NCI-H1436 (cell line): Measurements from ENCODE around the gene GRID1.
A peak's percentile ranks its signal among the peaks of the same experiment; 100 is the strongest.
"Not testable (repeated sequence)": the region's sequence is repeated elsewhere in the genome, so short reads cannot be mapped to it uniquely, and the experiment has no call there.

Source experiments
- DNase-seq: peaks from one replicate; lab custom pipeline; 2025; lab: John Stamatoyannopoulos, UW

GRID1 gene

GRCh38 chr10:85868627-85869499 is 497.7 kb downstream of the GRID1 start:
- DNase-seq: no peak

DNA sequence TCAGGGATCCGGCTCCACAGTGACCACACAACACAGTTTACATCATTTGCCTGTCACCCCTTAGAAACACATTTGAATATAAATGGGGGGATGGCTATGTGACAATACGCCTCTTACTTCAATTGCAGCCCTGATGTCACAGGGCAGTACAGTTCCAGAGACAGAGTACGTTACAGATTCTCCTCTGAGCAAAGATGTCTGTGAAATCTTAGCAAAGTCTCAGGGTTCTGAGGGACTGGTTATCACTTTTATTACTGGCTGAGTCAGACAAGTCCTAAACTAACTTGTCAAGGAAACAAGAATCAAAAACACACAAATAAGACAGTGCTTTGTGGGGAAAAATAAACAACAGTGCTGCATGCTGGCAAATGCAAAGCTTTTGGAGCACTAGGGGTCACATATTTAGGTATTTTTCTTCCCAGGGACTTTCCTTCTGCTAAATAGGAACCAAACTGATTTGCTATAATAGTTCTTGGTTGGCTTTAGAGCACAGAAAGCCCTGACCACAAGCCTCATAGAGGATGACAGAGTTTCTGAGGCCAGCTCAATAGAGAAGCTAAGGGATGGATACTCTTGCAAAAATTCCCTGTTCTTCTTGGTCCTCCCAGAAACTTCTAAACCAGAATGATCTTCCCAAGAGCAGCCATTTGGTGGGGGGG is 501.6 kb downstream of the GRID1 start:
- no peak for DNase-seq

GRCh38 chr10:85864173-85864549 is 502.4 kb downstream of the GRID1 start:
- no peak for DNase-seq

DNA sequence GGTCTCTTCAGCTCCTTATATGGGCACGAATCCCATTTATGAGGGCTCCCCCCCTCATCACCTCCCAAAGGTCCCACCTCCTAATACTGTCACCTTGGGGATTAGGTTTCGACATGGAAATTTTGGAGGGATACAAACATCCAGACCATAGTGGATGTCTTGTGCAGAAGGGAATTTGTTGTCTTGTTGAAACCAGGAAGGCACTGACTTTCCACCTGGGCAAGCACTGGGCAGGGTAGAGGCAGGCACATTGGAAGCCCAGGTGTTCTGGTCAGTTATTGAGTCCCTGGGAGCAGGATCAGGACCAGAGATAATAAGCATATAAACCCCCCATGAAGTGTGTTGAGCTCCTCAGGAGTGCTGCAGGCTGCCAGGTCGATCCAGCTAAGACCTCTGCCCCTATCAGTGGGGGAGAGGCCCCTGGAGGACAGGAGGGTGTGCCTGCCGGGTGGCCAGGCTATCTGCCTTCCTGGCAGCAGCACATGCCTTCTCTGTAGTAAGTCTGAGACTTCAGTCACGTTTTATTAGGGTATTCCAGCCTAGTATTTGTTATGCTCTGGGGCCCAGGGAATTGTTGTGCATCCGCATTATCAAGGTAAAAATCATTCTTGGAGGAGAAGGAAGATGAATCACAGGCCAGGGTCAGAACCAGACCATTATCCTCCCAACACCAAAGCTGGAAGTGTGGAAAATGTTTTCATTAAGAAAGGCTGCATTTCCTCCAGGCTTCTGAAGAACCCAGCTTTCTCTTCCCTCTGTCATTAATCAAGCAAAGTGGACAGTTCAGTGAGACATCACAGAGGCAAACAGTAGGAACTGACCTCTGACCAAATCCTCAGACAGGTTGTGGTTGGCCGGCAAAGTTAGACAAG is 503.1 kb downstream of the GRID1 start:
- no peak for DNase-seq

DNA sequence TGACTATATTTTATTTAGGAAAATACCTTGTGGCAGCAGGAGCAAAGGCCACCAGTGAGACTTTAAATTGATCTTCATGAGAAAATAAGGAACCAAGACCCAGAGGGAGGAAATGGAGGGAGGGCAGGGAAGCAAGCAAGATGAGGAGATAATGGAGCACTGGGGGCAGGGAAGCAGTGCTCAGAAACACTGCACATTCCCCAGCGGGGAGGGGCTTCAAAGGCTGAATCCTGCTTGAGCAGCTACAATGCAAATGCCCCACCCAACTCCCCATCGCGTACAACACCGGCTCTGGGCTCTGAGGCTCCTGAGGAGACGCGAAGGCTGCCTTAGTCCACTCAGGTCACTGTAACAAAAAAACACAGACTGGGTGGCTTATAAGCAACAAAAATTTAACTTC is 503.8 kb downstream of the GRID1 start:
- no peak for DNase-seq

- DNase-seq: no peak
Observed at GRCh38 chr10:85861513-85862197, 504.9 kb downstream of the GRID1 start.

DNA sequence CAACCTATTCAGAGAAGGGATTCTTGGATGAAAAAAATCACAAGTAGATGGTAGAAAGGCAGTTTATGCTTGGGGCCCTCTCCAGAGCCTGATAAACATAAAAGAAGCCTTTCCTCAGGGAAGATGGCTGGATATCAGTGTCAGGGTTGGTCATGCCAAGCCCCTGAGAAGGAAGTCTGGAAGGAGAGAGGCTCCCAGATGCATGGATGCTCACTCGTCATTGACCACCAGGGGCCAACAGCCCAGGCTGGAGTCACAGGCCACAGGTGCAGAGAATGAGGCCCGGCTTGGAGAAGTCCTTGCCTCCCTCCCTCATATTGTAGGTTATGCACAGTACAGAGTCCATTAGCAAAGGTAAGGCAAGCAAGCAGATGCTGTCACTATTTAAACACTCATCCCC is 506.7 kb downstream of the GRID1 start:
- no peak for DNase-seq

DNA sequence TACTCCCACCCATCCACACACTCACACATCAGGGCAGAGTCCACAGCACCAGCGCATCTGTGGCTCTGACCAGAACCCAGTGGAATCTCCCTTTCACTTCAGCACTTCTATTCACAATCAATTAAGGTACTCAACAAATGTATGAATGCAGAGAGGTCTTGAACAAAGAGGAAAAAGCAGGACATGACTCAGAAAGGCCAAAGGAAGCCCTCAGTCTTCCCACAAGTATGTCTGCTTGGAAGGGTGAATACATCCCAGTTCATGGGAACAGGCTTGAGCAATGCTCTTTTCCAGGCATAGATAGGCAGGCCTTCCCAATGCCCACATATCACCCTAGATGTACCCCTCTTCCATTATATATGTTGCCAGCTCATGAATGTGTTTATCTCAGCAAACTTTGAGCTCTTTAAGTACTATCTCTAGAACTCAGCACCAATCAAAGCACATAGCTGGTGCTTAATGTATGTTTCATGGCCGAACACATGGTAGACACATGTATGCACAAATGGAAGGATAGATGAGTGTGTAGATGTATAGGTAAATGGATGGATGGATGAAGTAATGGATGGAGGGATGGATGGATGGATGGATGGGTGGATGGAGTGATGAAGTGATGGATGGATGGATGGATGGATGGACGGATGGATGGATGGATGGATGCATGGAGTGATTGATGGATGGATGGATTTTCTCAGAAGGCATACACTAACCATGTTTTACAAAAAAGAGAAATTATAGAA is 507.6 kb downstream of the GRID1 start:
- DNase-seq: no peak

DNA sequence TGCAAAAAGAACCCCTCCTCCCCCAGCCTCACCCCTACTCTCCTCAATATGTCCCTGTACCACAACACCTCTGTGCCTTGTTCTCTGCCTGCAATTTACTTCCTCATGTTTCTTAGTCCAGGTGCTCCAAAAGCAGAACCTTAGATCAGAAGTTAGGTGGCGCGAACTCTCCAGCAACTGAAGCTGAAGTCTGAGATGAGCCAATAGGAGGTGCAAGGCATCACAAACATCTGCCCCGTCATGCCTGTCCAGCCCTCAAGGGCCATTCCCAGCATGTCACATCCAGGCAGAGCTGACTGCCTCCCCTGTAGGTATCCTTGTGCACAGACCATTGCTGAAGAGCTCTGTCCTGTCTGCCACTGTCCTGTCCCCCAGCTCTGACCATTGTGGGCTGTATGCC is 508.8 kb downstream of the GRID1 start:
- DNase-seq: no peak

GRCh38 chr10:85857305-85857704 is 509.3 kb downstream of the GRID1 start:
- no peak for DNase-seq

GRCh38 chr10:85851934-85852333 is 514.7 kb downstream of the GRID1 start:
- no peak for DNase-seq

DNA sequence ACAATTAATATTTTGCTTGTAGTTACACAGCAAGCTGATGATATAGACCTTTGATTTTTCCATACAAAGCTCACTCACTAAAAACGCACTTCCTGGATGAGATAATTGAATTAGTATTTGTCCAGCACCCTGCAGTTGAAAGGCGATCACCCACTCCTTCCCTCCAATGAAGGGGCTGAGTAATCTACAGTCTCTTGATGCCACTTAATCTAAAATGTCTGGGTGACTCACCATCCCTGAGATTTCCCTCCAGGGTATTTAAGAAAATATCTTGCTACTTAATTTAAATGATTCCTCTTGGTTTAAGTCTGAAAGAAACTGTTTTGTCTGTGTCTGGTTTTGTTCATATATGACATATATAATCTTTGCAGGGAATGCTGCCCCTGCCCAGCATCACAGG is 515.3 kb downstream of the GRID1 start:
- peak; percentile 17 for DNase-seq

DNA sequence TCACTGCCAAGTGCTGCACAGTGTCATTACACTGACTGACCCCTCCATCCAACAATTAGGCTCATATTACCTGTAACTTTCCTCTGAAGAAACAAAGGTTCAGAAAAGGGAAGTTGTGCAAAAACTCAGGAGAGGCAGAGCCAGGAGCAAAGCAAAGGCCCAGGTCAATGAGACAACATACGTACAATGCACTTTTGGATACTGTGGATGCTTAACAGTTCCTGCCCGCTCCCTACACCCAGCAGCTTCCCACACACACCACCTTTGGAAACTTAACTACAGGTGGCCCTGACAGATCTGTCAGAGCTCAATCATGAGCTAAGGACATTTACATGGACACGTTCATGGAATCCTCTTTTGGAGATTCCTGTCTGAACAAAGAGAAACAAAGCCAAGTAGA is 515.9 kb downstream of the GRID1 start:
- no peak for DNase-seq

GRCh38 chr10:85849315-85849714 is 517.3 kb downstream of the GRID1 start:
- no peak for DNase-seq

DNA sequence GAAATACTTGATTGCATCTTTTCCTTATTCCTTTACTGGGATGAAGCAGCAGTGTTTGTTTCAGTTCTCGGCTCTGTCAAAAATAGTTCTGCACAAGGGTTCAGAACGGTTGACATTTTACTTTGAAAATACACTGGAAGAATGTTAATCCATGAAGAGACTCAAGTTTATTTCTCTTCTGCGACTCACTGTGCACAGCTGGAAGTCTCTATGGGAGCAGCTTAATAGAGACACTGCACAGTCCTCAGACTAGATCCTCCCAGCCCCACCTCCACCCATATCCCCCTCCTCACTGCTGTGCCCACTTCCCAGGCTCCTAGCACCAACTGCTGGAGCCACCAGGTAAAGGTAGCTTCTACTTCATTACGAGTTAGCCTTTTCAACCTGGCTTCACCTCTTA is 517.8 kb downstream of the GRID1 start:
- DNase-seq: no peak

GRCh38 chr10:85847085-85847484 is 519.5 kb downstream of the GRID1 start:
- DNase-seq: no peak

GRCh38 chr10:85838660-85839059 is 527.9 kb downstream of the GRID1 start:
- DNase-seq: not testable (repeated sequence)

DNA sequence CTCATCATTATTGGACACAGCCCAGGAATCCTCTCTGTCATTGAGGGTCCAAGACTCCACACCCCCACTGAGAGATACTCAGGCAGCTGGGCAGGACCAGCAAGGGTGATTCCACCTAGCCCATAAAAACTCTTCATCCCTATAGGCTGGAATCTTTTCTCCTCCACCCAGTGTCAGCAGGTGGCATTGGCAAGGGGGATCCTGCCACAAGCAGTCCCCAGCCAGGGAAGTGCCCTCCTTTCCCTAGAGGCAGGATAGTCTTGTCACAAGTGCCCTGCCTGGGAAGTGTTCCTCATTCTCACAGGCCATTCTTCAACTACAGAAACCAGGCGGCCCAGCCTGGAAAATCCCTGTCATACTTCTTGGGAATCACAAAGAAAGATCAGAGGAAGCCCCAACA is 533.6 kb downstream of the GRID1 start:
- DNase-seq: no peak

GRCh38 chr10:85831422-85831821 is 535.2 kb downstream of the GRID1 start:
- DNase-seq: no peak

- no peak for DNase-seq
Observed at GRCh38 chr10:85826377-85826776, 540.2 kb downstream of the GRID1 start.

- no peak for DNase-seq
Observed at GRCh38 chr10:85811405-85811804, 555.2 kb downstream of the GRID1 start.
